Karpas-422 (cell line): ENCODE data around the gene ZNF516. TPM values are rescaled to one million over a fixed set of nuclear protein-coding genes. Genes with fewer than 3 reads are reported as not detected.
A peak's percentile ranks its signal among the peaks of the same experiment; 100 is the strongest.
"Not testable (repeated sequence)": the region's sequence is repeated elsewhere in the genome, so short reads cannot be mapped to it uniquely, and the experiment has no call there.

ENCODE experiments used
- DNase-seq: peaks from one replicate; pipeline ENCODE4 v3.0.0-alpha.2; 2015
- H2AFZ ChIP-seq: fragments of 200-600 bp; sonication (generic); 2 replicates; pipeline ENCODE4 v1.6.1; 2014; ENCODE audit warnings: antibody characterized with exemption, low read length, mixed read lengths
- H3K27ac ChIP-seq: fragments of 200-600 bp; sonication (generic); 2 replicates; pipeline ENCODE4 v1.5.1; 2014; ENCODE audit warnings: mild to moderate bottlenecking, low read length, moderate library complexity
- H3K27me3 ChIP-seq: fragments of 200-600 bp; sonication (generic); 2 replicates; pipeline ENCODE4 v1.6.1; 2014; ENCODE audit warnings: low read length, mixed read lengths
- H3K36me3 ChIP-seq: fragments of 200-600 bp; sonication (generic); 2 replicates; pipeline ENCODE4 v1.6.1; 2014; ENCODE audit warnings: low read length, mixed read lengths; ENCODE audit not compliant: insufficient read depth
- H3K4me1 ChIP-seq: fragments of 200-600 bp; sonication (generic); 2 replicates; pipeline ENCODE4 v1.6.1; 2014; ENCODE audit warnings: mild to moderate bottlenecking, low read length, mixed read lengths
- H3K4me2 ChIP-seq: fragments of 200-600 bp; sonication (generic); 2 replicates; pipeline ENCODE4 v1.6.1; 2014; ENCODE audit warnings: low read length, low read depth, mild to moderate bottlenecking; ENCODE audit not compliant: poor library complexity, severe bottlenecking
- H3K4me3 ChIP-seq: fragments of 200-600 bp; sonication (generic); 2 replicates; pipeline ENCODE4 v1.5.1; 2014; ENCODE audit warnings: mild to moderate bottlenecking, antibody characterized with exemption, low read length, mixed read lengths
- H3K79me2 ChIP-seq: fragments of 200-600 bp; sonication (generic); 2 replicates; pipeline ENCODE4 v1.6.1; 2014; ENCODE audit warnings: mild to moderate bottlenecking, low read length, mixed read lengths
- H3K9ac ChIP-seq: fragments of 200-600 bp; sonication (generic); 2 replicates; pipeline ENCODE4 v1.6.0; 2014; ENCODE audit warnings: low read length
- H3K9me2 ChIP-seq: fragments of 200-600 bp; sonication (generic), shearing (Covaris generic); replicated peaks from 2 replicates; pipeline ENCODE4 v1.6.0; 2014; ENCODE audit warnings: mild to moderate bottlenecking, low read length, moderate library complexity; ENCODE audit not compliant: insufficient read depth
- H3K9me3 ChIP-seq: fragments of 300-700, 200-600 bp; sonication (generic); 2 replicates; pipeline ENCODE4 v1.6.1; 2014; ENCODE audit warnings: low read length, mixed read lengths
- H4K20me1 ChIP-seq: fragments of 200-600 bp; sonication (generic); 2 replicates; pipeline ENCODE4 v1.6.1; 2014; ENCODE audit warnings: mild to moderate bottlenecking, antibody characterized with exemption, low read length, low read depth; ENCODE audit not compliant: insufficient read depth
- total RNA-seq: library from RNA; depleted of rRNA; stranded (reverse); fragments of >200 nt; shearing (Covaris generic); gene quantifications from 2 replicates; pipeline ENCODE4 v1.2.3, GENCODE V29; 2014; ENCODE audit warnings: low replicate concordance

ZNF516 gene
- total RNA-seq, 1 experiment from 2014 or later: 41.0 TPM

DNA sequence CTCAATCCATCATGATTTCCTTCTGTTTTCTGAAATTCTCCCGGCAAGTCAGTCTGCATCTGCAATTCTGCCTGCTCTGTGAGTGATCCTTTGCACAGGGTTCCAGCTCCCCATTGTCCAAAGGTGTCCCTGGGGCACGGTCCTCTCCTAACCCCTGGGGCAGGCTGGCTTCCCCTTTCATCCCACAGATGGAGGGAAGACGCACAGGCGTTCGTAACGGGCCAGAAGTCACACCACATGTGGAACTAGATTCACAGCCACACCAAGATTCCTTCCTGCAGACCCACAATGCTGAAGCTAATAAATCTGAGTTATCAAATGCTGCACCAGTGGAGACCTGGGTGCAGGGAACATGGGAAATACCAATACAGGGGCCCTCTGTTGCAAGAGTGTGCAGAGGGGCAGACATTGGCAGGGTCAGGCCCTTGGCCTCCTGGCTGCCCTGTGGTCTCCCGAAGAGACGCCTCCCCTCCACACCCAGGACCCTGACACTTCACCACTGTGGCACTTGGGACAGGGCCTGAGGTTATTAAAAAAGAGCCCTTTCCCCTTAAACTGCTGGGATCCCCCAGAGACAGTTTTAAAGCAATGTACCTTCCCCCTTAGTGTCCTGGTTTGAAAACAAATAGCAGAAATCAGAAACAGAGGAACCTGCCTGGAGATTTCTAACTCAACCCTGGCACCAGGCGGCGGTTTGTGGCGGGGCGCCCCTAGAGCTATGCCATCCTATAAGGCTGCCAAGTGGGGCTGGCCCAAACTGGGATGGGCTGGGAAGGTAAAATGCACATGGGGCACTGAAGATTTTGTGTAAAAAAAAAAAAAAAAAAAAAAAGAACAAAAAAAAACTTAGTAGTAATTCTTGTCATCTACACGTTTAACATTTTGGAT lies 15.4 kb downstream of the ZNF516 start:
- H3K4me3 ChIP-seq: no peak overlapping the region
- no peak overlapping the region for H3K27ac ChIP-seq
- no peak overlapping the region for H3K9ac ChIP-seq
- no peaks in the 10 kb centered on the region for H3K9me3 ChIP-seq
- no peaks in the 10 kb centered on the region for H3K9me2 ChIP-seq
- no peak overlapping the region for H3K4me2 ChIP-seq
- DNase-seq: no peak
- peaks cover 57% of the 10 kb centered on the region for H3K4me1 ChIP-seq
- peaks cover 33% of the 10 kb centered on the region for H4K20me1 ChIP-seq
- no peaks in the 10 kb centered on the region for H3K27me3 ChIP-seq
- H3K36me3 ChIP-seq: peaks cover 12% of the 10 kb centered on the region; the same call in 1 of the 2 replicates
- peaks cover 99% of the 10 kb centered on the region for H3K79me2 ChIP-seq
- no peak overlapping the region for H2AFZ ChIP-seq

DNA sequence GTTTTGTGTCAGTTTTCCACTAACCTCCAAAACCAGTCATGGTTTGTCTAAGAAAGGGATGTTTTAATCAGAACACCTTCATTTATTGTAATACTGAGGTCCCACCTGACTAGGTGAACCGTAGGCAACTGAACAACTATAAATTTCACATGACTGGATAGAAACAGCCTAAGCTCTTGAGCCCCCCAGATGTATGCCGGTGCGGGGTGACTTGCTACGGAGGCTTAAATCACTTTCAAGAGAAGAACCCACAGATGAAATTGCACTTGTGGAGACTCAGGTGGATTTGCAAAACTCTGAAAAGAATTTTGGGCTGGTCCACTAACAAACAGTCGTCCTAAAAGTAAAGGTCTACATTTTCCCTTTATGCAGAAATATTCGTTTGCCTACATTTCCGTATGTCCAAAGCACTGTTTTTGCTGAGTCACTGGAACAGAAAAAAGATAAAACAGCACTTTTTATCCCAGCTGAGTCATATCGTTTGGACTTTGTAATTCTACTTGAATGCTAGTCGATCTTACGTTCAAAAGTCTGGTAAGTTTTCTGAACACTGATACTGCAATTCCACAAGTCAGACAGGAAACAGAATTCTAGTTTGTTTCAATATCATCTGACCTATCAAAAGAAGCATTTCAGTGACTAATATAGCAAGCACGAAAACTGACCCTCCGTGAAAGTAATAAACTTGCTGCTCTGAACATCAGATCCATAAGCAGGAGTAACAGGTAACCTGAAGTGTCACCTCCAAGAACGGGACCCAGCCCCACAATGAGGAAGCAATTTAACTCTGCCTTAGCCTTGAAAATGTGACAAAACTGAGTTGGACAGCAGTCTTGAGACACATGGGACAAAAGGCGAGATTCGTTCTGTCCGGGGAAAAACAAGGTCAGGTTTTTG lies 18.1 kb downstream of the ZNF516 start:
- Histone ChIP-seq H4K20me1 (peaks cover 25% of the 10 kb centered on the region), H3K9me2 (no peaks in the 10 kb centered on the region), H3K9me3 (no peaks in the 10 kb centered on the region), H3K27me3 (no peaks in the 10 kb centered on the region), H3K27ac (peak overlapping the region; percentile 36; the same call in 1 of the 2 replicates), H3K4me2 (peak overlapping the region; percentile 13), H2AFZ (no peak overlapping the region), H3K79me2 (peaks cover 99% of the 10 kb centered on the region), H3K4me1 (peaks cover 60% of the 10 kb centered on the region), H3K36me3 (peaks cover 10% of the 10 kb centered on the region), H3K4me3 (no peak overlapping the region), H3K9ac (no peak overlapping the region)
- peak; percentile 56 for DNase-seq

DNA sequence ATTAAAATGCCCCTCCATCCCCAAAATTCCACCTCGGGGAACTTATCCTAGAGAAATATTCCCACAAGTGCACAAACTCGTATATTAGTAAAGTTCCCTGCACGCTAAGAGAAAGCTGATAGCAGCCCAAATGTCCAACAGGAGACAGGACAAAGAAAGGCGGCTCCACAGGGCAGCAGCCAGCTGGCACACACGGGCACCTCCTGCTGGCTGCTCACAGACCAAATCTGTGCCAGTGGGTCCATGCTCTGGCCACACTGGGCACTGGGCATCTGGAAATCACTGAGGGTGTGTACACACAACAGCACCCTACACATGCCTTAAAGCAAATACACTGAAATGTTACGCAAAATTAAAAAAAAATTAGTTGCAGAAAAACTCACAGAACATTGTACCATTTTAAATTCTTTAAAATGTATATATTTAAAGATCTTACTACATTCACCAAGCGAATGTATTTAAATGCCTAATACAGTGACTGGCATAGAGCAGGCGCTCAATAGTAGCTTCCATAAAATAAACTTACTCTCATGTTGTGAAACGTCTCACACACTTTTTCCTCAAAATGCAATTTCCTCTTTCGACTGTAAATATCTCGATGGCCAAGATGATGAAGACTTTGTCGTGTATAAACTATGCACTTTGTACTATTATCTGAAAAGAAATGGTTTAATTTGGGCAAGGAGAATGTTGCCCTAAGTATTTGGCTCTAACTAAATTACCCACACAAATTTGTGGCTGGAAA lies 19.4 kb downstream of the ZNF516 start:
- H4K20me1 ChIP-seq: peaks cover 30% of the 10 kb centered on the region

DNA sequence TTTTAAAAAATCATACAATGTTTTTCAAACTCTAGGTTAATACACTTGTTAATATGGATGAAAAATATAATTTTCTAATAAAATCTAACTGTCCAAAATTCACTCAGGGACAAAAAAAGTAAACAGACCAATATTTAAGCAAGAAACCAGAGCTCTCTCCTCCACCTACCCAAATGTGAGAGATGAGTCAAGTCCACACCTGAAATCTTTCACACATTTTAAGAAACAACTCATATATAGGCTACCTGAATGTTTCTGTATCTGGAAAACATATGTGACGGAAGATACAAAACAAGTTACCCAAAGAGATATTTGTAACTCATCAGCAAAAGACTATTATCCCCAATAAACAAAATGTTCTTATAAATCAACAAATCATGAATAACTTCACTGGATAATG lies 20.2 kb downstream of the ZNF516 start:
- no peak for DNase-seq
- H3K9ac ChIP-seq: no peak overlapping the region
- H3K4me1 ChIP-seq: peaks cover 57% of the 10 kb centered on the region
- no peak overlapping the region for H3K27ac ChIP-seq
- peaks cover 13% of the 10 kb centered on the region for H3K36me3 ChIP-seq
- no peaks in the 10 kb centered on the region for H3K9me3 ChIP-seq
- H3K4me3 ChIP-seq: no peak overlapping the region
- no peaks in the 10 kb centered on the region for H3K9me2 ChIP-seq
- H3K79me2 ChIP-seq: peaks cover 100% of the 10 kb centered on the region
- no peak overlapping the region for H3K4me2 ChIP-seq
- H3K27me3 ChIP-seq: no peaks in the 10 kb centered on the region
- peaks cover 34% of the 10 kb centered on the region for H4K20me1 ChIP-seq
- H2AFZ ChIP-seq: no peak overlapping the region

More for the DNA sequence above, 19.4 kb downstream of the ZNF516 start:
- no peak overlapping the region for H3K4me3 ChIP-seq
- no peak overlapping the region for H3K9ac ChIP-seq
- no peaks in the 10 kb centered on the region for H3K27me3 ChIP-seq
- H3K79me2 ChIP-seq: peaks cover 99% of the 10 kb centered on the region
- DNase-seq: no peak
- no peak overlapping the region for H3K27ac ChIP-seq
- H3K4me1 ChIP-seq: peaks cover 57% of the 10 kb centered on the region
- no peak overlapping the region for H2AFZ ChIP-seq
- no peaks in the 10 kb centered on the region for H3K9me3 ChIP-seq
- peaks cover 10% of the 10 kb centered on the region for H3K36me3 ChIP-seq
- H3K4me2 ChIP-seq: no peak overlapping the region
- no peaks in the 10 kb centered on the region for H3K9me2 ChIP-seq

DNA sequence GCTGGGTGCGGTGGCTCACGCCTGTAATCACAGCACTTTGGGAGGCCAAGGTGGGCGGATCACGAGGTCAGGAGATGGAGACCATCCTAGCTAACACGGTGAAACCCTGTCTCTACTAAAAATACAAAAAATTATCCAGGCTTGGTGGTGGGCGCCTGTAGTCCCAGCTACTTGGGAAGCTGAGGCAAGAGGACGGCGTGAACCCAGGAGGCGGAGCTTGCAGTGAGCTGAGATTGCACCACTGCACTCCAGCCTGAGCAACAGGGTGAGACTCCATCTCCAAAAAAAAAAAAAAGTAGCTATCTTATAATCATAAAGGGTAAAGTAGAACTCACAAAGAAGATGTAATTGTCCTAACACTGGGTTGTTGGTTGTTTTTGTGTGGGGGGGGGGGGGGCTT lies 21.5 kb downstream of the ZNF516 start:
- Histone ChIP-seq H4K20me1 (peaks cover 34% of the 10 kb centered on the region), H3K36me3 (peaks cover 15% of the 10 kb centered on the region), H3K4me1 (peaks cover 44% of the 10 kb centered on the region), H3K79me2 (peaks cover 100% of the 10 kb centered on the region)
- DNase-seq, H3K9me3 ChIP-seq, H3K4me3 ChIP-seq, H3K9ac ChIP-seq, H3K27me3 ChIP-seq, H3K4me2 ChIP-seq, H3K9me2 ChIP-seq, H2AFZ ChIP-seq, H3K27ac ChIP-seq: not testable (repeated sequence)

DNA sequence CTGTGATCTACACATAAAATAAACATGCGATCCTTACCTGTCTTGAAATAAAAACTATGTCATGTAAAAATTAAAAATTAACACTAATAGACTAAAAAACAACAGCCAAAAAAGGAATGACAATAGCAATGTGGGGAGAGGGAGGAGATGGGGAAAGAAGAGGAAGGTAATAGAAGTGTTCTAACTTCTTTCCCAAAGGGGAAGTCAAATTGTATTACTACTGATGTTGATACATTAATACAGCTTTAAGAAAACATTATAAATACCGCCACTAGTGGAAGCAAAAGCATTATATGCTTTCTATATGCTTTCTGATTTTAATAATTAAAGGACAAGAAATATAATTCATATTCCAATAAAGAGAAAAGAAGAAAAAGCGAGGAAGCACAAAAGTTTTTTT lies 22.2 kb downstream of the ZNF516 start:
- H3K9me3 ChIP-seq: no peaks in the 10 kb centered on the region
- H3K27ac ChIP-seq: no peak overlapping the region
- no peak overlapping the region for H3K4me3 ChIP-seq
- peaks cover 38% of the 10 kb centered on the region for H4K20me1 ChIP-seq
- no peaks in the 10 kb centered on the region for H3K27me3 ChIP-seq
- peaks cover 15% of the 10 kb centered on the region for H3K36me3 ChIP-seq
- no peak for DNase-seq
- H3K4me1 ChIP-seq: peaks cover 38% of the 10 kb centered on the region
- H3K9me2 ChIP-seq: no peaks in the 10 kb centered on the region
- no peak overlapping the region for H3K4me2 ChIP-seq
- H2AFZ ChIP-seq: no peak overlapping the region
- no peak overlapping the region for H3K9ac ChIP-seq
- peaks cover 100% of the 10 kb centered on the region for H3K79me2 ChIP-seq

DNA sequence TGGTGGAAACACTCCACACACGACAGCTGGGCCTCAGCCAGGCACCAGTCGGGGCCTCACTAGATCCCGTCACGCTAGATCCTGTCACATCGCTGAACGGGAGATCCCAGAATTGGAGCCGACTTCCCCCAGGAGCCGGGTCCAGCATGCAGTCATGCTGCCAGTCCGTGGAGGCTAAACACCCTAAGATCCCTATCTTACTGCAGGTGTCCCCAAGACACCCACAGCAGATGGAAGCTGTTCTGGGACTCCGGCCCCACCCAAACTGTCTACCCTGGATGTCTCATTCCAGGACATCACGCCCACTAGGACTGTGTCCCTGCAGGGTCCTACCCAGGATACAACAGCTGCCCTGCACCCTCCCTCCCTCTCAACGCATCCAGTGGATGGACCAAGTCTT lies 23.4 kb downstream of the ZNF516 start:
- Histone ChIP-seq H3K36me3 (peaks cover 15% of the 10 kb centered on the region), H3K9ac (no peak overlapping the region), H3K4me3 (no peak overlapping the region), H4K20me1 (peaks cover 48% of the 10 kb centered on the region), H3K27me3 (no peaks in the 10 kb centered on the region), H3K9me3 (no peaks in the 10 kb centered on the region), H3K27ac (no peak overlapping the region), H2AFZ (no peak overlapping the region), H3K4me1 (peaks cover 25% of the 10 kb centered on the region), H3K9me2 (no peaks in the 10 kb centered on the region), H3K4me2 (no peak overlapping the region), H3K79me2 (peaks cover 99% of the 10 kb centered on the region)
- DNase-seq: no peak
